NCI-H524 treated with DMSO at 0.1 percent for 48 hours (cell line): ENCODE measurements around the gene CENPP.
"Not testable (repeated sequence)": the region's sequence is repeated elsewhere in the genome, so short reads cannot be mapped to it uniquely, and the experiment has no call there.

ENCODE experiments used
- DNase-seq: peaks from one replicate; lab custom pipeline; 2025; lab: John Stamatoyannopoulos, UW

CENPP gene

DNA sequence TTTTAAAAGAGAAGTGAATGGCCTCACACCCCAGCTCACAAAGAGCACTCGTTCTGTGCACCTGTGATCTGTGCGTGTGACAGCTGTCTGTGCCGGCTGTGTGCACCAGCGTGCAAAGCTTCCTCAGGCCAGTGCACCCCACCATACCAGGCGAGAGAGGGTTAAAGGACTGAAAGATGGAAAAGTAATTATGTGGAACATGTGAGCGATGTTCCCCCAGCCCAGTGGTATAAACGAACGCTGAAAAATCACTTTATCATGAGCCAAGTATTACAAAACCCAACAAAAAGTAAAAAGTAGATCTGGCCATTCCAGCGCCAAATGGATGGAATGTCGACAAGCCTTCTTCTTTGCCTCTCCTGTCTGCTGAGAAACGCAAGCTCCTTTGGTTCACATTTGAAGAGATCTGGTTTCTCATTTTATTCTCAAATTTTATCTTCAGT lies 290.5 kb downstream of the CENPP start:
- no peak for DNase-seq

DNA sequence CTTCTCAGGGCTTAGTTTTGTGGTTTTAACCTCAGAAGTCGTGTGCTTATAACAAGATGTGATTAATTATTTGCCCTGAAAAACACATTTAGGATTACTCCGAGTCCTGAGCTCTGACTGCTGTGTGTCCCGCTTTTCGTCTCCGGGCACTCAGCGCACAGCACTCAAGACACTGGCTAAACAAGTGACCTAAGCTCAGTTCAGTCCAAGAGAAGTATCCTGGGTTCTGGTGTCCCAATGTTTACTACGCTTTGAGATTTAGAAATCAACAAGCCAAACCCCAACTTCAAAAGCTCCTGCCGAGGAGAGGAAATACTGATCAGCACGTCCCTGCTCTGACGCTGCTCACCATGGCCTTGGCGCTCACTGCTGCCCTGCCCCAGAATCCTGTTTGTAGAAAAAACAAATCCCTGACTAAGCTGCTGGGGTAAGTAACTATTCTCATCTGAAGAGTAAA lies 290.9 kb downstream of the CENPP start:
- no peak for DNase-seq

DNA sequence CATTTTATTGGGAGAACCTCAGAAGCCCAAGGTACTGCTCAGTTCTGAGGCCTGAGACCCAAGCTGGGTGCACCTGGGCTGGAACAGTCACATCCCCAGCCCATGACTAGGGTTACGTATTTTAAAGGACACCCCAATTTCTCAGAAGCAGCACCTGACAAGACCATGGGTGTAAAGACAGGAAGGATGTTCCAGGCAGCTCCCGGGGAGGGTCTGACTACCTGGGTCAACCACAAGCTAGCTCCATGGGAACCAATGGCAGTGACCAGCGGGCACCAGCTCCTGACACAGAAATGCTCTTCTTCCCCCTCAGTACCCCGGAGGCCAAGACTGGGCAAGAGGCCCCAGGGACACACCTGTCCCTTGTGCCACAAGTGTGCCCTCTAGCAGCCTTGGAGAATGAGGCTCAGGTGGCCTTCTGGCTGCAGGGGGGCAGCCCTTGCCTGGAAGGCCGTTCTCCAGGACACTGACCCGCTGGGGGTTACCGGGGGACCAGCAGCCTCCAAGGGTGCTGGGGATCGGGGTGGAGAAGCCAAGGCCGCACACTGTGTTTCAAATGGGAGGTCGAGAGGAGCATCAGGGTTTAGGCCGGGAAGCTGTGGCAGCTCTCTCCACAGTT lies 291.6 kb downstream of the CENPP start:
- no peak for DNase-seq

DNA sequence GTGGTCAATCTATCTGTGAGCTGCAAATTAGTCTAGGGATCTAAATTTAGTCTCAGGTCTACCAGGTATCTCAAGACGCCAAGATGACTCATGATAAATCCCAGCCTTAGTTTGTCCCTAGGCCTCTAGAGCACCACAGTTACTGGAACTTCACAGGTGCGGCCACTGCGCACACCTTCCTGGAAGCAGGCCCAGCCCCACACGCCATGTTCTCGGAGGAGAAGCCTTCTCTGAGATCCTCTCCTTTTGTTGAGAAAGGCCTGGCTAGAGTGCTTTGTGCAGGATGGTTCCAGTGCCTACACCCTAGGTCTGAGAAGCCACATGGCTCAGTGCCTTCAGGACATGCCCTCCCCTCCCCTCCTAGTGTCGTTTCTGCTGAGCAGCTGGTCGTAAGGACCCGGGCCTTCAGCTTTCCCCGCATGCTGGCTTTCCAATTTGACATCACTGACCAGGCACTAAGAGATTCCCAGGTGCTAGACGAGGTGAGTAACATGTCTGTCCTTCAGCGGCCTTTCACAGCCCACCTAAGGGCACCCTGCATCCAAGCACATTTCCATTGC lies 292.3 kb downstream of the CENPP start:
- DNase-seq = no peak

DNA sequence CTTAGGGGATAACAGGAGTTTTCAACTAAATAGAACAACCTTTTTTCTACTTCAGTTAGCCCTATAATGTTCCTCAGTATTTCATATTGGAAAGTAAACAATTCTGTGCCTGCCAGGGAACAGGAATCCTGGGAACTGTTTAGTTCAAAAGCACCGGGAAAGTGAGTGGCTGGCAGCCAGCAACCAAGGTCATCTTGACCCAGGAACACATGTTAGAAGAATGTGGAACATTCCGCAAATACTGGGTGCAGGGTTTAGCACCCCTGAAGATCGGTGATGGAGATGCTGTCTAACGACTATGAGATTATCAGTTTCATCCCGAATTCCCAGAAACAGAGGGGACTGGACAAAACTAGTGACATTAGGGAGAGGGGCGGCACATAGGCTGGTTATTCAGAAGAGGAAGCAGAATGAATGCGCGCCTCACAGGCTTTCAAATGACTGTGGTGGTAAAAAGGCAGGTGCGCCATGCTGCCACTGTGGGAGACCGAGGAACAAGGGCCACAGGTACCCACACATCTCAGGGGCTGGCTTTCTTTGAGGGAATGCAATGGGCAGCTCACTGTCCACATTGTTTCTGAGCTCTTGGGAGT lies 293.0 kb downstream of the CENPP start:
- DNase-seq = no peak

DNA sequence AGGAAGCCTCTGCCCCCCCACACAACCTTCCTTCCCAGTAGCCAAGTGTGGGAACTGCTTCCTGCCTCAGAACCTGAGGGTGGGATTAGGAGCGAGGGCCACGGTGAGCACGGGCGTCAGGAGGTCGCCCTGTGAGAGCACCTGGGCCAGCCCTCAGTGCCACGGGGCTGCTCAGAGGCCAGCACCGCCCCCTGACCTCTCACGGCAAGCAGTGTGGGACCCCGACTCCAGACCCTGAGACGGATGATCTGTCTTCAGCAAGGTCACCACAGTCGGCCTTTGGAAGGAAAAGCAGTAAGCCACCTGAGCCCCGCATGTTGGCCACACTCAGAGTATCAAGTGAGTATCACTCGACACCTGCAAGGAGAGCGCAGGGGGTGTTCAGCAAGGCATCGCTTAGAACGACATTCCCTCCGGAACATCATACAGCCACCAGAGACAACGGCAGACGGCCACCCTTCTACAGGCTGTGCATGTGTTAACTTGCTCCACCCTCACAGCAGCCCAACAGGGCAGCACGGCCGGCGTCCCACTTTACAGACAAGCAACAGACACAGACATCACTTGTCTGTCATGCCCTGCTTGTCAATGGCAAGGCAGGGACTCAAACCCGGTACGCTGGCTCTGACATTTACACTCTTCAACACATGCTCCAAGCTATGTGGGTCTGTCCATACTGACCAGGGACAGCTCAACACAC lies 294.0 kb downstream of the CENPP start:
- DNase-seq = no peak

DNA sequence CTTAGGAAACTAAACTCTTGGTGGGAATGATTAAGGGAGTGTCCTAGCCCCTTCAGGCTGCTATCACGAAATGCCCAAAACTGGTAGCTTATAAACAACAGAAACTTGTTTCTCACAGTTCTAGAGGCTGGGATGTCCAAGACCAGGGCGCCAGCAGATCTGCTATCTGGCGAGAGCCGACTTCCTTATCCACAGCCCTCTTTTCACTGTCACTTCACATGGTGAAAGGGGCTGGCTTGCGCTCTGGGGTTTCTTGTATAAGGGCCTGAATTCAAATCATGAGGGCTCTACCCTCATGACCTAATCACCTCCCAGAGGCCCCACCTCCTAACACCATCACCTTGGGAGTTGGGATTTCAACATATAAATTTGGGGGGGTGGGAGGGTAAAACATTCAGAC lies 295.1 kb downstream of the CENPP start:
- no peak for DNase-seq

DNA sequence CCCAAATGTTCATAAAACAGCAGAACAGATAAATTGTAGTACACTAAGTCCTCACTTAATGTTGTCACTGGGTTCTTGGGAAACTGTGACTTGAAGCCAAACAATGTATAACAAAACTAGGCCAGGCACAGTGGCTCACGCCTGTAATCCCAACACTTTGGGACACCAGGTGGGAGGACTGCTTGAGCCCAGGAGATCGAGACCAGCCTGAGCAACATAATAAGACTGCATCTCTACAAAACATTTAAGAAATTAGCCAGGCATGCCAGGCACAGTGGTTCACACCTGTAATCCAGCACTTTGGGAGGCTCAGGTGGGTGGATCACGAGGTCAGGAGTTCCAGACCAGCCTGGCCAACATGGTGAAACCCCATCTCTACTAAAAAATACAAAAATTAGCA lies 298.2 kb downstream of the CENPP start:
- DNase-seq = not testable (repeated sequence)

DNA sequence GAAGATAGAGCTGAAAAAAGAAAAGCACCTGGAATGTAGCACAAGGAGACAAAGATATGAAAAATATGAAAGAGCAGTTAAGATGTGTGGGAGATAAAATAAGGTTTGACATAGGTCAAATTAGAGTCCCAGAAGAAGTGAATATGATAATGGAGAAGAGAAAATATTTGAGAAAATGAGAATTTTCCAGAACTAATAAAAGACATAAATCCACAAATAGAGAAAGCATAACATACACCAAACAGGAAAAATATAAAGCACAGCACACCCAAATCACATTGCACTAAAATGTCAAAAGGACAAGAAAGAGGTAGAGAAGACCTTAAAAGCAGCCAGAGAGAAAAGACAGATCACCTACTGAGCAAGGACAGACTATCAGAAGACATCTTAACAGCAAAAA lies 300.7 kb downstream of the CENPP start:
- no peak for DNase-seq

DNA sequence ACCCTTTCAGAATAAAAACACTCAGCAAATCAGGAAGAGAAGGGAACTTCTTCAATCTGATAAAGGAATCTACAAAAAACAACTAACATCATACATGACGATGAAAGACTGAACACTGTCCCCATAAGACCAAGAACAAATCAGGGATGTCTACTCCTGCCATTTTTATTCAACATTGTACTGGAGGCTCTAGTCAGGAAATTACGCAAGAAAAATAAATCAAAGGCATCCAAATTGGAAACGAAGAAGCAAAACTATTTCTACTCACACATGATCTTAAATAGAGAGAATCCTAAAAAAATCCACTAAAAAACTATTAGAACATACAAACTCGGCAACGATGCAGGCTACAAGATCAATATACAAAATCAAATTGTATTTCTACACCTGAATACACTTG lies 301.9 kb downstream of the CENPP start:
- no peak for DNase-seq

DNA sequence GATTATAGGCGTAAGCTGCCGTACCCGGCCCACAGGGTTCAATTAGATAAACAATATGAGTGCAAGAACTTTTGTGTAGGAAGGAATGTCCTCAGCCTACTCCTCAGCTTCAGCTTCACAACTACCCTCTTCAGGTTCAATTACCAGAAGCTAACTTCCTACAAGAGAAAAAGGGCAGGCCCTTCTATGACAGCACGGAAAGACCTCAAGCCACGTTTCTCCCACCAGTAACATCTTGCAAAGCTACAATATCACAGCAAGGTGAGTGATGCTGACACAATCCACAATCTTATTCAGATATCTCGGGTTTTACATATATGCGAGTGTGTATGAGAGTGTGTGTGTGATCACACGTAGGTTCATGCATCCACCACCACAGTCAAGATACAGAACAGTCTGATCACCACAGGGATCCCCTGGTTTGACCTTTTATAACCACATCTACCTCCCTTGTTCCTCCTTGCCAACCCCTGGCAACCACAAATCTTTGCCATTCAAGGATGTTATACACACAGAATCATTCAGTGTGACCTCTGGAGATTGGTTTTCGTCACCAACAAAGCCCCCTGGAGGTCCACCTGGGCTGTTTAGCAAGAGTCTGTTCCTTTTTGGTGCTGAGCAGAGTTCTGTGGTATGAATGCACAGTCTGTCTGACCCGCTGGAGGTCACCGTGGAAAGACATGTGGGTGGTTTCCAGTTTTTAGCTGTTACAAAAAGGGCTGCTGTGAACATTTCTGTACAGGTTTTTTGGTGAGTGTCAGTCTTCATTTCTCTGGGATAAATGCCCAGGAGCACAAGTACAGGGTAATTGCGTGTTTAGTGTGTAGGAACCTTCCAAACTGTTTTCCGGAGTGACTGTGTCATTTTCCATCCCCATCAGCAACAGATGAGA lies 305.9 kb downstream of the CENPP start:
- no peak for DNase-seq

DNA sequence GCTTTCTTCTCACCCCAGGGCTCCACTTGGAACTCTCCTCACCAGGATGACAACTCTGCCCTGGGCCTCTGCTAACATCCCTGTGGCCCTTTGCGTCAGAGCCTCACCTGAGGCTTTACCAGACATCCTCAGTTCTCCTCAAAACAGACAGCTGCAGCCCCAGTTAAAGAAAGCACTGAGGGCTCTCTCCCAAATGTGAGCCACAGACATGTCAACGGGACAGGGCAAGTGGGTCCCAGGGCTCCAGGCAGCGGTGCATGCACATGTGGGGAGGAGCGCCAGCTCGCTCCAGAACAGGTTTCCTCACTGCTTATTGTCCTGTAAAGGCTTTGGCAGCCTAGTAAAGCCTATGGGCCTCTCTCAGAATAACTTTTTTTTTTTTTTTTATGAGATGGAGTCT lies 306.9 kb downstream of the CENPP start:
- DNase-seq = no peak

DNA sequence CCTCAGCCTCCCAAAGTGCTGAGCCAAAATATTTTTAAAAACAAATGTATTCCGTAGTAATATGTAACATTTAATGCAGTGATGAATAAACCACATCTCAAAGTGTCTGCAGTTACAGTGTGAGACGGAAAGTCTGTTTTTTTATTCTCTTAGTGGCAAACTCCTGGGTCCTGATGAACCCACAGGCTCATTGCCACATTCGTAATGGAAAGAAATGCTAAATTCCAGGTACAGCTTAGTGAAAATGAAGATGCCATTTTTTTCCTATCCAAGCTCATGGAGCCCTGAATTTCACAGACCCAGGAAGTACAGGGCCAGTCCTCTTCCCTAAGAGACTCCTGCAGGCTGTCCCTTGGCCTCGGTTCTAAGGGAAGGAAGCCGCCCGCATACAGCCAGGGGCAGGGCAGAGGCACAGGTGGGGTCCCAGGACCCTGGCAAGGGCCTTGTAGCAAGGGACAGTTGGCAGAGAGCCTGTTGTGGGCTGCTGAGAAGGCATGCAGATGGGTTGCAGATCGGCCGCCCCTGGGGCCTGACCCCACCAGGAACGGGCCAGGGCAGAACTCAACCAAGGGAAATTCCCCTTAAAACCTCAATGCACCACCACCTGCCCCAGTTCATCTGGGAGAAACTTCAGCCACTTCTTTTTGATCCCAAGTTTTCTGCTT lies 308.0 kb downstream of the CENPP start:
- no peak for DNase-seq

DNA sequence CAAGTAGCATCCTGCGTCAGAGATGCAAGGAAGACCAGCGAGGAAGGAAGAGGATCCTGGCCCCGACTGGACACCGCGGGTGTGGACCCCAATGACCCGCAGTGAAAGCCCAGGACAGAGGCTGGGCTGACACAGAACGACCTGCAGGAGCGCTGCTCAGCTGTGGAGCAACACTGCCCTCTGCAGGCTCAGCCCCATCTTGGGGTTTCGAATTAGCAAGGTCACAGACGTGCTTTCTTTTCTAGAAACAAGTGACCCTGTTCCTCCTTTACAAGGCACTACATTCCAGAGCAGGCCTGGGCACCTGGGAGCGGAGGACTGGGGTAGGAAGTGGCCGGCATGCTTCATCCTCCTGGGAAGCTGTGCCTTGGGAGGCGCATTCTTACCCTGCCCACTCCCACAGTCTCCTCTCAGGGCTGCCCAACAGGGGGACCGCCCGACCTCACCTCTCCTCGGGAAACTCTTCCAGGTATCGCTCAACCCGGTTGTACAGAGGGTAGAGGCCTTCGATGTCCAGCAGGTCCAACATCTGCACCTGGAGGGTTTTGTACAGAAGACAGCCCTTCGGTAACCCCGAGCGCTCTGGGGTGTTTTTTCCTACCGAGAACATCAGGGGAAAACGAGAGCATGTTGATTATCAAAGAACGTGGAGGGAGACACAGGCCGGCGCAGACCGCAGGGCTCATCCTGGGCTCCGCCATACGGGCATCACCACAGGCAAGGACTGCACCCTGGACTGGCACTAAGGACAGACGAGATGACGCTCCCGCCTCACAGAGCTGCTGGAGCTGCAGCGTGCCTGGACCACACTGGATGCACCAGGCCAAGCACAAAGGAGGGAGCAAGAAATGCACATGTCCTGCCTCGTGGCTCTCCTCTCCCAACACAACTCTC lies 309.2 kb downstream of the CENPP start:
- no peak for DNase-seq

DNA sequence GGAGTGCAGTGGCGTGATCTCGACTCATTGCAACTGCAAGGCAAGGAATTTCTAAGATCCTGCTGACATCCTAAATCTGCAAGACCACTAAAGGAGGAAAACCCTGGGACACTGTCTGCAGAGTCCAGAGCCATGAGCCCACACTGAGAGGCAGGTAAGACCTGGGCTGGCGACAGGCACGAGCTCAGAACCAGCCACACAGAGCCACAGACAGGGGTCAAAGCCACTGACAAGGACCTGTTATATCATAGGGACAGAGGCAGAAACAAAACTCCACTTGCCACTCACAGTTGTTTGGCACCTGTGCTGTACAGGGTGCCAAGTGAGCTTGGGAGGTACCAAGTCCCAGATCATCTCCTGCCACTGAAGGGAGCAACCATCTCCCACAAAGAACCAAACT lies 310.0 kb downstream of the CENPP start:
- DNase-seq = no peak

DNA sequence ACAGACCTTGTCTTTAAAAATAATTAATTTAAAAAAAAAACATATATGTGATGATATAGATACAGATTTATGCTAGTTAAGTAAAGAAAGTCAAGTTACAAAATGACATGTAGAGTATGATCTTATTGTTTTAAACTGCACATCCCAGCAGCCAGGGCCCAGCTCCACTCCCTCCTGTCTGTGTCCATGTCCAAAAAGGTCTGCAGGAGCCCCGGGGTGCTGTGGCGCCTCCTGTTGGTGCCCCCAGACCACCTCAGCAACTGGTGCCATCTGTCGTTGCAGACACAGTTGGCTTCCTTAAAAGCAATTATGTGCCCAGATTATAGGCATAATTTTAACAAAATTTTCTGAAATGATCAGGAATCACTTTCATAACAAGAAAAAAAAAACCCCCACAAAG lies 310.9 kb downstream of the CENPP start:
- no peak for DNase-seq

DNA sequence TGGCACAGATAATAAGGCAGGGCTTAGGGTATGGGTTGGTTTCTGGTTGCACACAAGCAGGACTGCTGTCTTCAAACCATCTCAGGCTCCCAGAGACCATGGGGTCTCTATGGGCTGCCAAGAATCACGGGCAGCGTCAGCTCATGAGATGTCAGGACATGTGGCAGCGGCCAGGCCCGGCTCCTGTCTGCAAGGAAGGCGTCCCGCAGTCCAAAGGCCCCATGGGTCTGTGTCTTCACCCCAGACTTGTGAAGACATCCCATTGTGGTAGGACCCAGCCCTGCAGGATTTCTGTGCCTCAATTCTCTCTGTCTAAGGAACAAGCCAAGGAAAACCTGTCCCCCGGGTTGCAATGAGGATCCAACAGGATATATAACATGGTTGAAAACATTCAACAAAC lies 311.6 kb downstream of the CENPP start:
- no peak for DNase-seq

DNA sequence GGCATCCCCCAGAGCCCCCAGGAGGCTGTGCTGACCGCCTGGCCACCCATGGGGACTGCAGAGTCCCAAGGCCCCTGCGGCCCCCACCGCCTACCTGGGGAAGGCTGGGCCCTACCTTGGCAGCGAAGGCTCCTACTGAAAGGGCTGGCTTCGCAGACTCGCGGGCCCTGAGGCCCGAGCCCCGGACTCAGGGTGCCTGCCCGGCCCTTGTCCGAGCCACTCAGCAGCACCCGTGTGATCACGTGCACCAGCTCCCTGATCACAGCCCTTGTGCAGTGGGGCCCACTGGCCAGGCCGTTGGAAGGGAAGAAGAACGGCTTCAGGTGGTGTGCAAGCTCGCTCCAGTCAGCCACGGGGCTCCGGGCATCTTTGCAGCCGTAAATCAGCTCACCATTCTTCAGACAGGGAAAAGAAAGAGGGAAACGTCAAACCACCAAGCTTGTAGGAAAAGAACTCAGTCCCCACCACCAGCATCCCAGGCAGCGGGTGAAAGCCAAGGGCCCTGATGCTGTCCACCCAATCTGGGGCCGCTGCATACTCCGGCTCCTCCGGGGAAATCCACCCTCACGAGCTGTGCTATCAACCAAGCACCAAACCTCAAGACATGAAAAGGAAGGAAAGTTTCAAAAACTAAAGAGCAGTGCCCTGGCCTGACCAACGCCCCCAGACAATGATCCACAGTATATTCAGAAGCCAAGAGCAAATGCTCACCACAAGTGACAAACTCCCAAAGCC lies 312.3 kb downstream of the CENPP start:
- DNase-seq = no peak

DNA sequence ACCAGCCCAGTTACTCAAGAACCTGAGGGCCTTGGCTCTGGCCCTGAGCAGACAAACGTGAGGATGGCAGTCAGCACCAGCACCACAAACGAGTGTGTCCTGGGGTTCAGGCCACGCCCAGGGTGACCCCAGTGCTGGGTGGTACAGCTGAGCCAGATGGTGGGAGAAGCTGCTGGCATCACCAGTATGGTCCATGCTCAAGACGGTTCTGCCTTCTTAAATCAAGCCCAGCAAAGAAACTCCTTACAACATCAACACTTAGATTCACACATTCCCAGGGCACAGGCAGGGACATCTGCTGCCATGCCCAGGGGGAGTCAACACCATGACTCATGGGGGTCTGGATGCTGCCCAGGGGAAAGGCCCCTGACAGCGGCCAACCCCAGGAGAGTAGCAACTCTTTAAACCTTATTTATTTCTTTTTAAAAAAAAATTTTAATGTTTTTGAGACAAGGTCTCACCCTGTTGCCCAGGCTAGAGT lies 312.9 kb downstream of the CENPP start:
- DNase-seq = no peak

DNA sequence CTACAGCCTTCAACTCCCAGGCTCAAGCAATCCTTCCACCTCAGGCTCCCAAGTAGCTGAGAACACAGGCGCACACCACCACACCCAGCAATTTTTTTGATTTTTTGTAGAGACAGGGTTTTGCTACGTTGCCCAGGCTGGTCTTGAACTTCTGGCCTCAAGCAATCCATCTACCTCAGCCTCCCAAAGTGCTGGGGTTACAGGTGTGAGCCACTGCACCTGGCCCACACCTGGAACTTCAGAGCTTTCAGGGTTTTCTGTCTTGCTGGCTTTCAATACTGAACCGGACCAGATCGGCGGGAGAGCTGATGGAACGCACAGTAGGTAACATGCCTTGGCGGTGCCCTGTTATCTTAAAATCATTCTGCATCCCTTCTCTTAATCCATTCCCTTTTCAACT lies 313.4 kb downstream of the CENPP start:
- no peak for DNase-seq
